Activated T-helper 1 cell treated with anti-CD3 and anti-CD28 coated beads, Interleukin-12 subunit alpha, Interleukin-12 subunit beta, Interleukin-2, Interleukin-4 antibody, amounts not matched to agents 30 ng/mL and 10 ng/mL and 1 ng/mL, durations not matched to agents 14 hours and 24 hours and 36 hours (primary cell): ENCODE results near the gene TRHDE. TPM values are rescaled to one million over a fixed set of nuclear protein-coding genes. Genes with fewer than 3 reads are reported as not detected.

Source experiments
- DNase-seq: peaks from one replicate; pipeline ENCODE4 v3.0.0; 2021; ENCODE audit warnings: low spot score
- H3K27ac Mint-ChIP-seq: one replicate; pipeline ENCODE4 v1.8.0; 2021; ENCODE audit warnings: mild to moderate bottlenecking, mixed read lengths
- H3K27me3 Mint-ChIP-seq: one replicate; pipeline ENCODE4 v1.8.0; 2022; ENCODE audit warnings: mild to moderate bottlenecking, moderate library complexity, mixed read lengths; ENCODE audit not compliant: insufficient read depth
- H3K36me3 Mint-ChIP-seq: one replicate; pipeline ENCODE4 v1.8.0; 2021; ENCODE audit warnings: low read depth, mixed read lengths
- H3K4me1 Mint-ChIP-seq: one replicate; pipeline ENCODE4 v1.8.0; 2021; ENCODE audit warnings: low read depth, mixed read lengths
- H3K4me3 Mint-ChIP-seq: one replicate; pipeline ENCODE4 v1.8.0; 2021; ENCODE audit warnings: mild to moderate bottlenecking, moderate library complexity, mixed read lengths
- H3K9me3 Mint-ChIP-seq: one replicate; pipeline ENCODE4 v1.8.0; 2021; ENCODE audit warnings: mixed read lengths
- intact Hi-C: fragments of 100-400 bp; cut with micrococcal nuclease; formaldehyde crosslinking; loops from one replicate; pipeline ENCODE4 v1.15.1; 2024
- total RNA-seq: library from RNA; stranded (reverse); gene quantifications from 2 replicates; pipeline ENCODE4 v1.2.3, GENCODE V29; 2022

TRHDE gene
- total RNA-seq: not detected in 2 replicates

GRCh38 chr12:72272091-72272661 lies at the start of gene TRHDE:
Gene TRHDE, plus strand, starts transcription at chr12:72272370. Its CDS starts 274 bp downstream, at chr12:72272644.
- Mint-ChIP-seq H3K9me3 (no peaks in the 10 kb centered on the region), H3K27ac (no peak within 1 kb of the TSS), H3K36me3 (no peaks in the 10 kb centered on the region), H3K27me3 (peaks cover 50% of the 10 kb centered on the region), H3K4me1 (peaks cover 4% of the 10 kb centered on the region), H3K4me3 (peak within 1 kb of the TSS; percentile 53)
- no peak for DNase-seq
- intact Hi-C loops: no loop called here

GRCh38 chr12:72226510-72226909 lies 45.7 kb upstream of the TRHDE start:
- intact Hi-C loops: no loop called here

DNA sequence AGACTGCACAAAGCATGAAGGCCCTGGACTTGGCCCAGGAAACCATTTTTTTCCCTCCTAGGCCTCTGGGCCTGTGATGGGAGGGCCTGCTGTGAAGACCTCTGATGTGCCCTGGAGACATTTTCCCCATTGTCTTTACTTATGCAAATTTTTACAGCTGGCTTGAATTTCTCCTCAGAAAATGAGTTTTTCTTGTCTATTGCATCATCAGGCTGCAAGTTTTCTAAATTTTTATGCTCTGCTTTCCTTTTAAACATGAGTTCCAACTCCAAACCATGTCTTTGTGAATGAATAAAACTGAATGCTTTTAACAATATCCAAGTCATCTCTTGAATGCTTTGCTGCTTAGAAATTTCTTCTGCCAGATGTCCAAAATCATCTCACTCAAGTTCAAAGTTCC lies 43.7 kb upstream of the TRHDE start:
- no peaks in the 10 kb centered on the region for H3K9me3 Mint-ChIP-seq
- H3K36me3 Mint-ChIP-seq: no peaks in the 10 kb centered on the region
- no peak overlapping the region for H3K27ac Mint-ChIP-seq
- DNase-seq: no peak
- no peak overlapping the region for H3K4me3 Mint-ChIP-seq
- H3K27me3 Mint-ChIP-seq: no peaks in the 10 kb centered on the region
- intact Hi-C loops: no loop called here
- H3K4me1 Mint-ChIP-seq: no peaks in the 10 kb centered on the region

More at GRCh38 chr12:72226510-72226909, 45.7 kb upstream of the TRHDE start:
- H3K36me3 Mint-ChIP-seq: no peaks in the 10 kb centered on the region
- no peaks in the 10 kb centered on the region for H3K4me1 Mint-ChIP-seq
- no peak for DNase-seq
- H3K4me3 Mint-ChIP-seq: no peak overlapping the region
- H3K27ac Mint-ChIP-seq: no peak overlapping the region
- H3K9me3 Mint-ChIP-seq: no peaks in the 10 kb centered on the region
- H3K27me3 Mint-ChIP-seq: no peaks in the 10 kb centered on the region

GRCh38 chr12:72230589-72230988 lies 41.6 kb upstream of the TRHDE start:
- H3K27me3 Mint-ChIP-seq: no peaks in the 10 kb centered on the region
- H3K9me3 Mint-ChIP-seq: no peaks in the 10 kb centered on the region
- H3K4me3 Mint-ChIP-seq: no peak overlapping the region
- no peak overlapping the region for H3K27ac Mint-ChIP-seq
- intact Hi-C loops: no loop called here
- no peaks in the 10 kb centered on the region for H3K36me3 Mint-ChIP-seq
- no peaks in the 10 kb centered on the region for H3K4me1 Mint-ChIP-seq
- DNase-seq: no peak

GRCh38 chr12:72234886-72235285 lies 37.3 kb upstream of the TRHDE start:
- H3K27ac Mint-ChIP-seq: no peak overlapping the region
- H3K4me3 Mint-ChIP-seq: no peak overlapping the region
- H3K36me3 Mint-ChIP-seq: no peaks in the 10 kb centered on the region
- no peaks in the 10 kb centered on the region for H3K27me3 Mint-ChIP-seq
- H3K9me3 Mint-ChIP-seq: no peaks in the 10 kb centered on the region
- no peaks in the 10 kb centered on the region for H3K4me1 Mint-ChIP-seq
- DNase-seq: no peak
- intact Hi-C loops: no loop called here

DNA sequence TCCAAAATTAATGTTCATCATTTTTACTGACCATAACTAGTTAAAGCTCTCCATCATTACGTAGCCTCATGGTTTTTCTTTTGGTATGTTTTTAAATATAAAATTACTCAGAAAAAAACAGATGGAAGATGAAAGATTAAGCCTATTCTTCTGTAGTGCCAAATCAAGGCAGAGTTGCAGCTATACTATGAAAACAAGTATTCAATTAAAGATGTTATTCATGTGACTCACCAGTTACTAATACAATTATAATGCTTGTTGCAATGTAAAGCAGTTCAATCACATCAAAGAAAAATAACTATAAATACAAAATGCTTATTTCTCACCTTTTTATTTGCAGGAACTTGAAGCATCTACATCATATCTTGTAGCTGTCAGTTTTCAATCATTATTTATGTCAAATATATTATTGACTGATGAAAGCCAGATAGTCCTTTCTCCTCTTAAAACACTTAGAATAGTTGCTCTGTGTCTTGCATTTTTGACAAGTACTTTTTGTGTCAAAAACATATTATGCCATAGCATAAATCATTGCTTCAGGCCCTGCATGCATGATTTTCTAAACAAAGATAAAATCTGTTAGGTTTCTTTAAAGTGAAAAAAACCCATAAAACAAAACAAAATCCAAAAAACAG lies 36.0 kb upstream of the TRHDE start:
- no peaks in the 10 kb centered on the region for H3K4me1 Mint-ChIP-seq
- intact Hi-C loops: no loop called here
- no peaks in the 10 kb centered on the region for H3K9me3 Mint-ChIP-seq
- no peak for DNase-seq
- no peak overlapping the region for H3K4me3 Mint-ChIP-seq
- no peak overlapping the region for H3K27ac Mint-ChIP-seq
- H3K27me3 Mint-ChIP-seq: no peaks in the 10 kb centered on the region
- no peaks in the 10 kb centered on the region for H3K36me3 Mint-ChIP-seq

DNA sequence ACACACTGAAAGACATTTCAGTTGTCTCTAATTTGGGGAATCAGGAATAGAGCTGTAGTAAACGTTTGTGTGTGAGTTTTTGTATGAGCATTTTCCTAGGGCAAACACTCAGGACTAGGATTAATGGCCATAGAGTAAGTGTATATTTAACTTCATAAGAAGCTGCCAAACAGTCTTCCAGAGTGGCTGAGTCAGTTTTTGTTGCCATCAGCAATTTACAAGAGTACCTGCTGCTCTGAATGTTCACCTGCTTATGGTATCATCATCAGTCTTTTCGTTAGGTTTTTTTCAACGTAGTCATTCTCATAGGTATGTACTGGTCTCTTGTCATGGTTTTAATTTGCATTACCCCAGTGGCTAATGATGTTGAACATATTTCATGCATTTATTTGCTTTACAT lies 30.6 kb upstream of the TRHDE start:
- no peaks in the 10 kb centered on the region for H3K36me3 Mint-ChIP-seq
- H3K4me1 Mint-ChIP-seq: no peaks in the 10 kb centered on the region
- no peak overlapping the region for H3K4me3 Mint-ChIP-seq
- no peaks in the 10 kb centered on the region for H3K27me3 Mint-ChIP-seq
- intact Hi-C loops: no loop called here
- no peaks in the 10 kb centered on the region for H3K9me3 Mint-ChIP-seq
- H3K27ac Mint-ChIP-seq: no peak overlapping the region
- DNase-seq: no peak

- Mint-ChIP-seq H3K27me3 (no peaks in the 10 kb centered on the region), H3K36me3 (no peaks in the 10 kb centered on the region), H3K9me3 (no peaks in the 10 kb centered on the region), H3K27ac (no peak overlapping the region), H3K4me3 (no peak overlapping the region), H3K4me1 (no peaks in the 10 kb centered on the region)
- DNase-seq: no peak
- intact Hi-C loops: no loop called here
Measured at GRCh38 chr12:72242946-72243345, 29.2 kb upstream of the TRHDE start.

DNA sequence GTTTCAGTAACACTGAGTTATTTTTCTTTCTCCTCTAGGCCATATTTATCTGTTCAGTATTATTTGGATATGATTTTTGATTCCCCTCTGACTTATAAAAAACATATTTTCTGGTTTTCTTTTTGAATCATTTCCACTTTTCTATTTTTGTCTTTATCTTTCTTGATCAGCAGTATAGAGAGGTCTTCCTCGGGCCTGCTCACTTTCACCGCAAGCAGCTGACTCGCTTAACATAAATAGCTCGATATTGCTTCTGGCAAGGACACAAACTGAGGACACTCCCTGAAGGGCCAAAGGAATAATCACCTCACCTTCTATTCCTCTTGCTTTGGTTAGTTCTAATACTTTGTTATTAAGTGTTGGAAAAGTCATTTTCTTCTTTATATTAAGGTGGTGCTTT lies 25.8 kb upstream of the TRHDE start:
- intact Hi-C loops: no loop called here
- DNase-seq: no peak
- H3K27me3 Mint-ChIP-seq: no peaks in the 10 kb centered on the region
- H3K4me3 Mint-ChIP-seq: no peak overlapping the region
- H3K27ac Mint-ChIP-seq: no peak overlapping the region
- H3K9me3 Mint-ChIP-seq: peaks cover 5% of the 10 kb centered on the region
- H3K36me3 Mint-ChIP-seq: no peaks in the 10 kb centered on the region
- H3K4me1 Mint-ChIP-seq: no peaks in the 10 kb centered on the region

GRCh38 chr12:72250346-72250745 lies 21.8 kb upstream of the TRHDE start:
- no peak for DNase-seq
- H3K4me3 Mint-ChIP-seq: no peak overlapping the region
- H3K27me3 Mint-ChIP-seq: no peaks in the 10 kb centered on the region
- intact Hi-C loops: no loop called here
- H3K9me3 Mint-ChIP-seq: peaks cover 5% of the 10 kb centered on the region
- H3K27ac Mint-ChIP-seq: no peak overlapping the region
- H3K36me3 Mint-ChIP-seq: no peaks in the 10 kb centered on the region
- H3K4me1 Mint-ChIP-seq: no peaks in the 10 kb centered on the region

DNA sequence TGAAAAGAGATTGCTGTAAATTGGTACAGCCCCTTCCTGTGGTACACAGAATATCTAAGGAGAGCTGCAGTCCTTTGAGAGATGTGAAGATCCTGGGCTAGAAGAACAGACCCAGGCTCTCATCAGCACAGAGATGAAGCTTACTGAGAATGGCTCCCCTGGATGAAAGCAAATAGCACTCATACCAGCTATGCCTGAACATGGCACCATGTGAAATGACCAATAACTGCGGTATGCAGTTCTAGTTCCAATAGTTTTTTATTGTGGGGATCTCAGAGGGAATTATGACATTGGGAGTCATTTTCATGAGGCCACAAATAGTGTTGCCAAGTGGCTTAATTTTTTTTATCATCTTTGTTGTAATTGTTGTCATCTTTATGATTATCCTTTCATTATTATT lies 15.4 kb upstream of the TRHDE start:
- intact Hi-C loops: no loop called here
- no peaks in the 10 kb centered on the region for H3K4me1 Mint-ChIP-seq
- H3K36me3 Mint-ChIP-seq: no peaks in the 10 kb centered on the region
- no peaks in the 10 kb centered on the region for H3K27me3 Mint-ChIP-seq
- DNase-seq: no peak
- no peaks in the 10 kb centered on the region for H3K9me3 Mint-ChIP-seq
- H3K4me3 Mint-ChIP-seq: no peak overlapping the region
- H3K27ac Mint-ChIP-seq: no peak overlapping the region

DNA sequence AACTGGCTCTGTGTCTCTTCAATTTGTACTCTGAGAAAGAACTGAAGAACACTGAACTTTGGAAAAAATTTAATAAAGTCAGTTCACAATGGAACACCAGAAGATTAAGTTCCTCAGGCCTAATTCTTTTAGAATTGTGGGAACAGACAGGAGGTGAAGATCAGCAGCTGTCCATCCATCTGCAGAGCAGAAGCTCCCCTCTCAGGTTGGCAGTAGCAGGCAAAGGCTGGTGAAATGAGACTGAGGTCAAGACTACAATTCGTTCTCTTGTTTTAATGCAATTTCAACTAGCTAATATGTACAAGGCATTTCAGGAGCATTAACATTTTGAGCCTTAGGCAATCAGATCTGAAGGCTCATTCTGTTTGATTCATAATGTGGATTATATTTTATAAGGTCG lies 10.3 kb upstream of the TRHDE start:
- DNase-seq: no peak
- no peak overlapping the region for H3K27ac Mint-ChIP-seq
- H3K4me1 Mint-ChIP-seq: no peaks in the 10 kb centered on the region
- H3K4me3 Mint-ChIP-seq: no peak overlapping the region
- no peaks in the 10 kb centered on the region for H3K36me3 Mint-ChIP-seq
- no peaks in the 10 kb centered on the region for H3K9me3 Mint-ChIP-seq
- intact Hi-C loops: no loop called here
- no peaks in the 10 kb centered on the region for H3K27me3 Mint-ChIP-seq

- no peak overlapping the region for H3K4me3 Mint-ChIP-seq
- no peaks in the 10 kb centered on the region for H3K36me3 Mint-ChIP-seq
- H3K27ac Mint-ChIP-seq: no peak overlapping the region
- DNase-seq: no peak
- H3K27me3 Mint-ChIP-seq: no peaks in the 10 kb centered on the region
- intact Hi-C loops: loop anchor here (2.0 kb wide), 1 partner anchor 248 kb away; no protein-coding TSS in a partner anchor
- no peaks in the 10 kb centered on the region for H3K4me1 Mint-ChIP-seq
- H3K9me3 Mint-ChIP-seq: no peaks in the 10 kb centered on the region
Measured at GRCh38 chr12:72264548-72265175, 7.5 kb upstream of the TRHDE start.
